ENCODE results near the gene TRIM27.
"Not testable (repeated sequence)": the region's sequence is repeated elsewhere in the genome, so short reads cannot be mapped to it uniquely, and the experiment has no call there.

Gene TRIM27

GRCh38 chr6:28923318-28924102 is at the start of gene TRIM27:
TRIM27 (minus strand) TSS chr6:28923985; CDS start chr6:28923632, 353 bp downstream.
- in situ Hi-C loops (cut with MboI; ENCODE audit: low sequenced_read_pairs) = no loop called here

- in situ Hi-C loops (cut with MboI; ENCODE audit: low sequenced_read_pairs) = not testable (repeated sequence)
These were observed 46.3 kb upstream of the TRIM27 start for GRCh38 chr6:28970056-28970455.

- in situ Hi-C loops (cut with MboI; ENCODE audit: low sequenced_read_pairs) = no loop called here
These were observed 45.3 kb upstream of the TRIM27 start for GRCh38 chr6:28969129-28969528.

GRCh38 chr6:28968476-28968875 is 44.7 kb upstream of the TRIM27 start:
- in situ Hi-C loops (cut with MboI; ENCODE audit: low sequenced_read_pairs) = no loop called here

GRCh38 chr6:28965706-28966105 is 41.9 kb upstream of the TRIM27 start:
- in situ Hi-C loops (cut with MboI; ENCODE audit: low sequenced_read_pairs) = no loop called here

- in situ Hi-C loops (cut with MboI; ENCODE audit: low sequenced_read_pairs) = no loop called here
These were observed 37.2 kb upstream of the TRIM27 start for GRCh38 chr6:28960846-28961500.

GRCh38 chr6:28958561-28959243 is 34.9 kb upstream of the TRIM27 start:
- in situ Hi-C loops (cut with MboI; ENCODE audit: low sequenced_read_pairs) = not testable (repeated sequence)

- in situ Hi-C loops (cut with MboI; ENCODE audit: low sequenced_read_pairs) = not testable (repeated sequence)
These were observed 34.1 kb upstream of the TRIM27 start for GRCh38 chr6:28957795-28958314.

GRCh38 chr6:28956331-28956730 is 32.5 kb upstream of the TRIM27 start:
- in situ Hi-C loops (cut with MboI; ENCODE audit: low sequenced_read_pairs) = no loop called here

GRCh38 chr6:28953585-28954258 is 29.9 kb upstream of the TRIM27 start:
- in situ Hi-C loops (cut with MboI; ENCODE audit: low sequenced_read_pairs) = no loop called here

- in situ Hi-C loops (cut with MboI; ENCODE audit: low sequenced_read_pairs) = no loop called here
These were observed 29.3 kb upstream of the TRIM27 start for GRCh38 chr6:28953039-28953584.

GRCh38 chr6:28949656-28950195 is 25.9 kb upstream of the TRIM27 start:
- in situ Hi-C loops (cut with MboI; ENCODE audit: low sequenced_read_pairs) = not testable (repeated sequence)

GRCh38 chr6:28948782-28949486 is 25.1 kb upstream of the TRIM27 start:
- in situ Hi-C loops (cut with MboI; ENCODE audit: low sequenced_read_pairs) = no loop called here

GRCh38 chr6:28947831-28948270 is 24.1 kb upstream of the TRIM27 start:
- in situ Hi-C loops (cut with MboI; ENCODE audit: low sequenced_read_pairs) = no loop called here

GRCh38 chr6:28947067-28947765 is 23.4 kb upstream of the TRIM27 start:
- in situ Hi-C loops (cut with MboI; ENCODE audit: low sequenced_read_pairs) = no loop called here

- in situ Hi-C loops (cut with MboI; ENCODE audit: low sequenced_read_pairs) = no loop called here
These were observed 21.6 kb upstream of the TRIM27 start for GRCh38 chr6:28945349-28945748.

GRCh38 chr6:28944412-28944865 is 20.7 kb upstream of the TRIM27 start:
- in situ Hi-C loops (cut with MboI; ENCODE audit: low sequenced_read_pairs) = no loop called here

- in situ Hi-C loops (cut with MboI; ENCODE audit: low sequenced_read_pairs) = no loop called here
These were observed 20.0 kb upstream of the TRIM27 start for GRCh38 chr6:28943557-28944411.

All from HL-60/S4 treated with phorbol 12-myristate 13-acetate at 8.2 ng/mL for 4 days and 3 days (cell line).